GM21447 (cell line): ENCODE results near the gene NOSTRIN.

Experiments used
- ATAC-seq: cut with Tn5 transposase; IDR thresholded peaks from one replicate; pipeline ENCODE4 v1.9.1; 2021; ENCODE audit not compliant: unreplicated experiment

Gene NOSTRIN

GRCh38 chr2:168814939-168815907 lies 12.8 kb downstream of the NOSTRIN start:
- no peak for ATAC-seq

DNA sequence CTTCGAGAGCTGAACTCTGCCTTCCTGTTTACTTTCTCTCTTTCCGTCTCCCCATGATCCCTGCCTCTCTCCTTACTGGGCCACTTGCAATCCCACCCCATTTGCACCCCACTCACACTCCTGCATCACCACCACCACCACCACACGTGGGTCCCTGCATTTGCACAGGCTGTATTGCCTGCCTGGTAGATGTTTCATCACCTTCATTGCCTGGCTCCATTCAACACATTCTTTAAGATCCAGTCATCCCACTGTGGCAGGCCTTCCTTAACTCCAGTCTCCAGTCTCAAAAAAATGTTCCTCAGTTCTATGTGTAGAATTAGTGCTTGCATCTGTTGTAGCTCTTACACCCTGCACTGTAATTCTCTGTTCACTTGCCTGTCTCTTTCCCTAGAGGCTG lies 13.9 kb downstream of the NOSTRIN start:
- ATAC-seq = no peak

GRCh38 chr2:168819050-168819715 lies 16.7 kb downstream of the NOSTRIN start:
- ATAC-seq = no peak

DNA sequence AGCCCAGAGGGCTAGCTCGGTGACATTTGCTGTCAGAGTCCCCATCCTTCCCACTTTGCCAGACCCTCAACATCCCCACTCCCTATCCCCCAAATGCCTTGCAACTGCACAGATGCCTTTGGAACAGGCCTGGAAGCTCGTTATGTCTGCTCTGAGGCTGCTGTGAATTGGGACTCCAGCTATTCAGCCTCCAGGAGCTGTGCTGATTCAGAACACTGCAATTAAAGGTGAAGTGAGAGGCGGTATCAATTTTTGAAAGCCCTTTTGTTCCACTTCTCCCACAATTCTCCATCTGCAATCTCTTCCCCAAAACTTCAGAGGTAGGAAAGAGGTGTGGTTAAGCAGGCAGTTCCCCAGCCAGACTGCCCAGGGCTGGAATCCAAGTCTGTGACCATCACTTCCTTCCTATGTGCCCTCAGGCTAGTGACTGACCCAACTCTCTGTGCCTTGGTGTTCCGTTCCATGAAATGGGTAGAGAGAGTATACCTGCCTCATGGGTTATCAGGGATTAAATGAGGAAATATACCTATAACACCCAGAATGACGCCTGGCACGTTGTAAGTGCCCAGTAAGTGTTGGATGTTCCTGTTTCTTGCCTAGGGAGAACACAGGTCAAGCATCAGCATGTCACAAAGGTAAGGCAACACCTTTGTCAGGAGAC lies 17.5 kb downstream of the NOSTRIN start:
- no peak for ATAC-seq

GRCh38 chr2:168821577-168821976 lies 19.1 kb downstream of the NOSTRIN start:
- no peak for ATAC-seq

DNA sequence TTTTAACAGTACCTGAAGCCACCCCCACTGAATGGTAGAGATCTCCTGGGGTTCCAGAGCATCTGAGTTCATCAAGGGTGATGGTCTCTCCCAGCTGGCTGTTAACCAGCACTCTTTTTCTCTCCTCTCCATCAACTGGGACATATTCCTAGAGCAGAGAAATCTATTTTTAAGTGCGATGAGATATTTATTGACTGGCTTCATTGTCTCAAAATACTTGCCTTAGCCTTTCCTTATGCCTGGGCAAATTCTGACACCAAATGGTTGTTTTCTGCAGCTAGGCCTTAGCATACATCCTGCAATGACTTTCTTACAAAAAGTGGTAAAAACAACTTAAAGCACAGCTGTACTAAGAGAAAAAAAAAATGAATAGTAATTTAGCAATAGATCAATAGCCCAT lies 19.6 kb downstream of the NOSTRIN start:
- no peak for ATAC-seq

- no peak for ATAC-seq
Observed at GRCh38 chr2:168825126-168825525, 22.7 kb downstream of the NOSTRIN start.

DNA sequence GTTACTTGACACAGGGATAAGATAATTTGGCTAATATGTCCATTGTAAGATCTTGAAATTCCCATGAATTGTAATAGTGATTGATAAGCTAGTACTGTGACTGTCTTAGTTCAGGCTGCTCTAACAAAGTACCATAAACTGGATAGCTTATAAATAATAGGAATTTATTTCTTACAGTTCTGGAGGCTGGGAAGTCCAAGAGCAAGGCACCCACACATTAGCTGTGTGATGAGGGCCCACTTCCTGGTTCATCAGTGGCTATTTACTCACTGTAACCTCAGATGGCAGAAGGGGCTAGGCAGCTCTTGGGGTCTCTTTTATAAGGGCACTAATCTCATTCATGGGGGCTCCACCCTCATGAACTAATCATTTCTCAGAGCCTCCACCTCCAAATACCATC lies 28.5 kb downstream of the NOSTRIN start:
- no peak for ATAC-seq

DNA sequence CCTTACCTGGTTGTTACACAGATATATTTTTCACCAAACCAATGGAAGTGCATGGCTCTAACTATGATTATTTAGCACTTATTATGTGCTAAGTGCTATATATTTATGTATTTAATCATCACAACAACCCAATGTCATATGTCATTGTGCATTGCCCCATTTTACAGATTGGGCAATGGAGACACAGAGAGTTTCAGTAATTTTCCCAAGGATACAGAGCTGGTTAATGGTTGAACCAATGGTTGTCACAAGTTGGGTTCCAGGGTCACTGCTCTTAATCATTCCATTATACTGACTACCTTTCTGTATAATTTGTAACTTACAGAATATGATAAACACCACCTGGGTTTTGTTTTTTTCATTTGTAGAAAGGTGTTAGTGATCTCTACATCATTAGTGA lies 29.2 kb downstream of the NOSTRIN start:
- no peak for ATAC-seq

GRCh38 chr2:168835969-168836368 lies 33.5 kb downstream of the NOSTRIN start:
- ATAC-seq = no peak

- ATAC-seq = no peak
Observed at GRCh38 chr2:168841445-168841844, 39.0 kb downstream of the NOSTRIN start.

- no peak for ATAC-seq
Observed at GRCh38 chr2:168843253-168843652, 40.8 kb downstream of the NOSTRIN start.

DNA sequence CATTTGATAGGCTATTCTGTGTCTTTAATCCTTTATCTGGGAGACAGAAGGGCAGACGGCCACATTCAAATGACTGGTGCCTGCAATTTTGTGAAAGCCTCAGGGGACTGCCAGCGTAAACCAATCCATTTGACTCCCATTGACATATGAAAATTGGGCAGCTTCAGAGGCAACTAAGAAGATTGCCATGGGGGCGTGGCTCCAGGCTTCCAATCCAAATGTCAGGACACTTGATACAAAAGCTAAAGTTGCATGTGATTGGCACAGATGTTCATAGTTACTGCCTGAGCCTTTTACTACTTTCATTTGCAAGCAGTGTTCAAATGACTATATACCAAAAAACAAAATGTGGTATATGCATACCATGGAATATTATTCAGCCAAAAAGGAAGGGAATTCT lies 45.8 kb downstream of the NOSTRIN start:
- ATAC-seq = no peak

GRCh38 chr2:168849610-168850009 lies 47.2 kb downstream of the NOSTRIN start:
- ATAC-seq = no peak

GRCh38 chr2:168850846-168851245 lies 48.4 kb downstream of the NOSTRIN start:
- ATAC-seq = no peak

DNA sequence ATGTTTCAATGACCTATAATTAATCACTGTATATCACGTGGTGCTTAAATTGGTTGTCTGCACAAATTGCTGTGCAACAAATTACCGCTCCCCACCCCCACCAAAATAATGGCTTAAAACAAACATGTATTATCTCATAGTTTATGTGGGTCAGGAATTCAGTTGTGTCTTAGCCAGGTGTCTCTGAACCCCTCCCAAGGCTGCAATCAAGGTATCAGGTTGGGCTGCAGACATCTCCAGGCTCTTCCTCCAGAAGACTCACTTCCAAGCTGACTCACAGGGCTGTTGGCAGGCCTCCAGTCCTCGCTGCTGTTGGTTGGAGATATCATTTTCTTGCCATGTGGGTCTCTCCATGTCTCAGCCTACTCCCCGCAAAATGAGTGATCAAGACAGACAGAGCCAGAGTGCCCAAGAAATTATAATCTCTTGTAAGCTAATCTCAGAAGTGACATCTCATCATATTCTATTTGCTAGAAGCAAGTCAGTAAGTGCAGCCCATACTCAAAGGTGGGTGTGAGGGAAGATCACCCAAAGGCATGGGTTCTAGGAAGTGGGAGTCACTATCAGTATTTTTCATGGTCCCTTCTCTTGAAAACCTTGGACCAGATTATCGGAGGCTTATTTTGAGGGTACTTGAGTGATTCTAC lies 49.4 kb downstream of the NOSTRIN start:
- ATAC-seq = no peak

DNA sequence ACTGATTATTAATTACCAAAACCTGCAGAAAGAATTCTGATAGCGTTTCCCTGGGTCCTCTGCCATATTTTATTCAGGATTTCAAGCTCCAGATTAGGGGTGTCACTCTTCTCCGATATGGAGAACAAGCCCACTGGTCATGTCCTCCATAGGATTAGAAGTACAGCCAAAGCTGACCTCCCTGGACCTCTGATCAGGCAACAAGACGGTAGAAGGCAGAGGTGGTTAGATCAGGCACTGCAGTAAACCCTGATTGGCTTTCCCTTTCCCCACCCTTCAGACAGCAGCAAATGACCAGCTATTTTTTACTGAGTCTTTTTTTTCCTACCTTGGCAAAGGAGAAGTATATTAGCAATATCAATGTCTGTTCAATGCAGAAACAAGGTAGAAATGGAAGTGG lies 50.0 kb downstream of the NOSTRIN start:
- no peak for ATAC-seq

DNA sequence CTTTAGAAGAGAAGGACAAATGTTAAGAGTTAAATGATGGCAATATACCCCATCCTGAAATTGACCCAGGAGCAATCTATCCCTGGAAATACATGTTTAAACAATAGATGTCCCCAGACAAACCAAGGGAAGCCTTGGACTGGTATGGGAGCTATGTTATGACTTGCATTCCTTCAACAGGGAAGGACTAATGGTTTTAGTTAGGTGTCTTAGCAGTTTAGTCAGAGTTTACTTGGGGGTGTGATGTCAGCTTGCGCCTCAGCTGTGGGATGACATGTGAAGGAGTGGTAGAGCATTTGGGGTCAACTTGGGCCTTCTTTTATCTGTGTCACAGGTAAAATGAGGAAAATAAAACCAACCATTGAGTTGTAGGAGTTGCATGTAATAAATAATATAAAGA lies 51.0 kb downstream of the NOSTRIN start:
- no peak for ATAC-seq

DNA sequence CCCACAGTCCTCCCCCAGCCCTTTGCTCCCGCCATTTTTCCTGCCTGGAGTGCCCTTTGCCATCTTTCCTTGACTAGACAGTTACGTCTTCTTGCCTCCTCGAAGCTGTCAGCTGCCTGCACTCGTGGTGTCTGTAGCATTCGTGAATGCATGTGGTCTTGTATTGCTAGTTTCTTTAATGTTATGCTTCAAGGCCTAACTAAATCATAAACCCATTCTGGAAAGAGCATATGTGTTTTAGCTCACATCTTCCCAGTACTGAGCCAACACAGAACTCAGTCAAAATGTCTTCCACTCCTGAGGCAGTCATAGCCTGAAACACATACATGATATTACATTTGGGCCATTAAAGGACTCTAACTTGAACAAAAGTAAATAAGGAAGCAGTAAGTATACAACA lies 52.2 kb downstream of the NOSTRIN start:
- no peak for ATAC-seq

DNA sequence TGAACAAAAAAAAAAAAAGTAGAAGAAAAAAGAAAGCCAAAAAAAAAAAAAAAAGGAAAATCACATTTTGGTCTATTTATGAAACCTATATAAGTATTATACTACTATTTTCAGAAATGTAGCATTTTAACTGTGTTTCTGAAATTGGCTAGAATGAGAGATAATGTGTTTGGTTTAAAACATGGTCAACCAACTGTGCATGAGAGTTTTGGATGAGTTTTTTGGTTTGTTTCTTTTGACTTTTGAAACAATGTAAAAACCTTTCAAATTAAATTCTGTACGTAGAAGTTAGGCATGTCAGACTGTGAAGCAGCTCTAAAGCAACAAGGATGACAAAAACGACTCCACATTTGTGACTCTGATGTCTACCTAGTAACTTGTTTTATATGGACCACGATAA lies 53.2 kb downstream of the NOSTRIN start:
- ATAC-seq = no peak

GRCh38 chr2:168858146-168858545 lies 55.7 kb downstream of the NOSTRIN start:
- no peak for ATAC-seq
